ENCODE data around the gene FIGLA.

Gene FIGLA

GRCh38 chr2:70808983-70809958 is 18.8 kb upstream of the FIGLA start:
- H3K4me3 ChIP-seq (ENCODE audit: low read length) = no peak overlapping the region
- no peak for TF ChIP-seq CTCF (conservative IDR thresholded peaks at IDR 0.05; ENCODE audit: low read depth, low read length)
- no peak for DNase-seq (ENCODE audit: low read depth)

GRCh38 chr2:70807828-70808118 is 17.3 kb upstream of the FIGLA start:
- H3K4me3 ChIP-seq (ENCODE audit: low read length) = no peak overlapping the region
- no peak for TF ChIP-seq CTCF (conservative IDR thresholded peaks at IDR 0.05; ENCODE audit: low read depth, low read length)
- DNase-seq (ENCODE audit: low read depth) = no peak

- DNase-seq (ENCODE audit: low read depth) = no peak
- H3K4me3 ChIP-seq (ENCODE audit: low read length) = no peak overlapping the region
- TF ChIP-seq CTCF (conservative IDR thresholded peaks at IDR 0.05; ENCODE audit: low read depth, low read length) = no peak
These were observed 16.8 kb upstream of the FIGLA start for GRCh38 chr2:70807102-70807827.

GRCh38 chr2:70806620-70807019 is 16.2 kb upstream of the FIGLA start:
- no peak overlapping the region for H3K4me3 ChIP-seq (ENCODE audit: low read length)
- DNase-seq (ENCODE audit: low read depth) = no peak
- no peak for TF ChIP-seq CTCF (conservative IDR thresholded peaks at IDR 0.05; ENCODE audit: low read depth, low read length)

GRCh38 chr2:70806013-70806412 is 15.6 kb upstream of the FIGLA start:
- no peak for TF ChIP-seq CTCF (conservative IDR thresholded peaks at IDR 0.05; ENCODE audit: low read depth, low read length)
- H3K4me3 ChIP-seq (ENCODE audit: low read length) = no peak overlapping the region
- no peak for DNase-seq (ENCODE audit: low read depth)

- TF ChIP-seq CTCF (conservative IDR thresholded peaks at IDR 0.05; ENCODE audit: low read depth, low read length) = no peak
- DNase-seq (ENCODE audit: low read depth) = no peak
- no peak overlapping the region for H3K4me3 ChIP-seq (ENCODE audit: low read length)
These were observed 11.3 kb upstream of the FIGLA start for GRCh38 chr2:70801607-70802263.

All from retinal pigment epithelial cell (primary cell).